Naive B cell (primary cell): ENCODE measurements around the gene ZNF697. TPM values are rescaled to one million over a fixed set of nuclear protein-coding genes. Genes with fewer than 3 reads are reported as not detected.

ENCODE experiments used
- polyA plus RNA-seq, 6 donors: library from polyadenylated mRNA; unstranded; fragments of 300-500 nt; fragmentation: Illumina TruSeq; gene quantifications; one replicate each; pipeline ENCODE4 v1.2.3, GENCODE V29; 2021; ENCODE audit warnings: low read depth in 6 of 6

Gene ZNF697
- polyA plus RNA-seq, 6 donors from 2014 or later, result not detected

Other genes with a start within 250 kb of the ZNF697 start
- gene HSD3B2, start 233.1 kb downstream of the ZNF697 start, polyA plus RNA-seq, result not detected
- not detected for gene HSD3B1, start 141.1 kb downstream of the ZNF697 start, polyA plus RNA-seq
- 10 to 100 TPM in 1 of 6 donors, 1 to 10 TPM in 4, not detected in 1; 2.4 to 11.3 (median 2.7) TPM for gene PHGDH, start 63.7 kb upstream of the ZNF697 start, polyA plus RNA-seq
- not detected for gene HMGCS2, start 120.6 kb upstream of the ZNF697 start, polyA plus RNA-seq
- not detected for gene REG4, start 163.2 kb upstream of the ZNF697 start, polyA plus RNA-seq
- gene ADAM30, start 248.2 kb upstream of the ZNF697 start, polyA plus RNA-seq, result not detected